Activated CD4-positive, alpha-beta T cell treated with anti-CD3 and anti-CD28 coated beads, Interleukin-2, amount 50 U/mL, for 16 hours (primary cell): ENCODE measurements around the gene RPA1.

ENCODE experiments used
- DNase-seq: peaks from one replicate; pipeline ENCODE4 v3.0.0-alpha.2; 2020

The RPA1 gene

DNA sequence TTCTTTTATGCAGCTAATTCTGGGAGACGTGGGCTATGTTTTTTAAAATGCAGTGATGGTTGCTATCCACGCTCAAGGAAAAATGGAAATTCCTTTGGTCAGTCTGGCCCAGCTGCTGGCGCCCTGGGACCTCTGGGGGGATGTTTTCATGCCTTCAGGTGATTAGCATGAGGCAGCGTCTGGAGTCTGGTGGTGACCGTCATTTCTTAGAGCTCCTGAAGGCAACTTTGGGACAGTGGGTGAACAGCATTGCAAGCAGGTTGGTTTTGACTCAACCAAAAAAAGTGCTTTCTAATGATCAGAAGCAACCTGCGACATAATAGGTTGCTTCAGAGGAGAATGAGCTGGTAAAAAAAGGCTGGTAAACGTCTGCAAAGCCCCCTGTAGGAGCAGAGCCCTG is 82.3 kb downstream of the RPA1 start:
- no peak for DNase-seq

DNA sequence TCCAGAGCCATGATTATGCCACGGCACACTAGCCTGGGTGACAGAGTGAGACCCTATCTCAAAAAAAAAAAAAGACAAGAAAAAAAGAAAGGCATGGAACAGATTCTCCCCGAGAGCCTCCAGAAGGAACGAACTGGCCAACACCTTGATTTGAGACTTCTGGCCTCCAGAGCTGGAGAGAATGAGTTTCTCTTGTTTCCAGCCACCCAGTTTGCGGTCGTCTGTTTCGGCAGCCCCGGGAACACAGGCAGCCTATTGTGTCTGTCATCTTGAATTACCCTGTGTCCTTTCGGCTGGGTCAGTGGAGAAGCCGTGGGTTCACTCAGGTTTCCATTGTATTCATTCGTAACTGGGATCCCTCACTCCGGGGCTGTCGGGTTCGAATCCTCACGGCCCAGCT is 83.9 kb downstream of the RPA1 start:
- DNase-seq = no peak

DNA sequence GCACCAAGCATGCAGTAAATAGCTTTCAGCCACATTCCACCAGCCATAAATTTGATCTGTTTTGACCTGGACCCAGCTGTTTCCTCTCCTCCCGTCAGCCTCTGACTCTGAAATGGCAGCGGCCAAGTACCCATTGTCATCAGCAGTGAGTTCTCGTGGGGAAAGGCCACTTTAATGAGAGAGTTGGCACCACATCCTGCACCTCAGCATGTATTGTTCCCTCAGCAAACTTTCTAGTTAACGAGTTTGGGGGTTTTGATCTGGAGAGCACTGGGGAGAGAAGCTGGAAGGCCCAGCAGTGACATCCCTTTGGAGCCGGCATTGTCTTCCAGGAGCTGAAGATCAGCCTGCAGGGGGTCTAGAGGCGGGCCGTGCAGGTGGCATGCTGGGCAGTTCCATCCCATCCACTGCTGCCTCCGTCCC is 84.9 kb downstream of the RPA1 start:
- DNase-seq = no peak

DNA sequence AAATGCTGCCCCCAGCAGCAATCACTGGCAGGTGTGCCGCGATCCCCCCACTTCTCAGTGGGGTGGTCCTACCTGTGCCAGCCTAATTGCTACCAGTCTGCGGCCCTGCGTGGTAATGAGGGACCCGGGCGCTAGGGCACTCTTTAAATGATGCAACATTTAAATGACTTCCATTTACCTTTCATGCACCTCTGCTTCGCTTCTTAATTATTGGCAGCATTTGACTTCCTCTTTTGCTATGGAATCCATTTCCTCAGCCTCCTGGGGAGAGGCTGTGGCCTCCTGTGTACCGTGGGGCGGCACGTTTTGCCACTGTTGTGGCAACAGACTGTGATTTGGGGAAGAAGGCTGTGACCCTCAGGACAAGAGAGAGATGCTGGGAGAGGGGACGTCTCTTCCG is 86.1 kb downstream of the RPA1 start:
- DNase-seq = no peak

DNA sequence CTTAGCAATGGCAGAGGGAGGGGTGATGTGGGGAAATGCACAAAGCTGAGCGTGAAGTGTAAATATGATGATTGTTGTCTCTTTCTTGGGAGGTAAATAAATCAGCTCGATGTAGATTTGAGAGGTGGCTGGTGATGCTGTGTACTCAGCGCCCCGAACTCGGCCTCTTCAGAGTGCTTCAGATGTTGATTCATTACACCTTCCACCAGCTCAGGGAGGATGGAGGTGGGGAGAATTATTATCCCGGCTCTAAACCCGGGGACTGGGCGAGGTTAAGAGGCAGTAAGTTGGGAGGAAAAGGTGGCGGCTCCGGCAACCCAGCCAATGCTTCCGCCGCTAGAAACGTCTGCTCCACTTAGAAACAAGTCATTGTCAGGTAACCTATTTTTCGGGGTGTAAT is 86.5 kb downstream of the RPA1 start:
- no peak for DNase-seq

DNA sequence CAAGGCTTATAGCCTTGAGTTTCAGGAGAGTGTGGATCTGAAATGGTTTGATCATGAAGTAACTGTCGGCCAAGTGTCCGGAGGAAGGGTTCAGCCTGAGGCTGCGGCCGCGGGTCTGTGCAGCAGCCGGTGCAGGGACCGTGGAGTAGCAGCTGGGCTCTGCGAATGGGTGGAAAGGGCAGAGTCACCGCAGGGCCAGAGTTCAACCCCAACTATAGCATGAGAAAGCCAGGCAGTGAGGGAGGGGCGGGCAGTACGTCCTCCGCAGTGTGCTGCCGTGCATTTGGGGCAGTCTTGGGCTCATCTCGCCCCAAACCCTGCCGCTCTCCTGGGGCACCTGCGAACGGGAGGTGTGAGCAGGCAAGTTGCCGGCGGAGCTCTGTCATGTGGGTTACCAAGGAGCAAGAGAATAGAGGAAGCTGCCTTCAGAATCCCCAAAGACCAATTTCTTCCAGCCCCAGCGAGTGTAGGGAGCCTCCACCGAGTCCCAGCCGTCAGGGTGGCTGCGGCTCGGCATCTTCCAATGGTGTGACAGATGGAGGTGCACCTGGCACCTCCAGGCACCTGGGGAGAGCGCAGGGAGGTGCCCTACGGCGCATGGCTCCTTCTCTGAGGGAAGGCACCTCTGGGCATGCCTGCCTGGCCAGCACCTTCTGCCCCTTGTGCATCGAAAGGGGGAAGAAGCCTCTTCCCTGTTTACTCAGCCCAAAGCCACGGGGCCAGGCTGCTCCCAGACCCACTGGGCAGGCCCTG is 87.3 kb downstream of the RPA1 start:
- DNase-seq = no peak

DNA sequence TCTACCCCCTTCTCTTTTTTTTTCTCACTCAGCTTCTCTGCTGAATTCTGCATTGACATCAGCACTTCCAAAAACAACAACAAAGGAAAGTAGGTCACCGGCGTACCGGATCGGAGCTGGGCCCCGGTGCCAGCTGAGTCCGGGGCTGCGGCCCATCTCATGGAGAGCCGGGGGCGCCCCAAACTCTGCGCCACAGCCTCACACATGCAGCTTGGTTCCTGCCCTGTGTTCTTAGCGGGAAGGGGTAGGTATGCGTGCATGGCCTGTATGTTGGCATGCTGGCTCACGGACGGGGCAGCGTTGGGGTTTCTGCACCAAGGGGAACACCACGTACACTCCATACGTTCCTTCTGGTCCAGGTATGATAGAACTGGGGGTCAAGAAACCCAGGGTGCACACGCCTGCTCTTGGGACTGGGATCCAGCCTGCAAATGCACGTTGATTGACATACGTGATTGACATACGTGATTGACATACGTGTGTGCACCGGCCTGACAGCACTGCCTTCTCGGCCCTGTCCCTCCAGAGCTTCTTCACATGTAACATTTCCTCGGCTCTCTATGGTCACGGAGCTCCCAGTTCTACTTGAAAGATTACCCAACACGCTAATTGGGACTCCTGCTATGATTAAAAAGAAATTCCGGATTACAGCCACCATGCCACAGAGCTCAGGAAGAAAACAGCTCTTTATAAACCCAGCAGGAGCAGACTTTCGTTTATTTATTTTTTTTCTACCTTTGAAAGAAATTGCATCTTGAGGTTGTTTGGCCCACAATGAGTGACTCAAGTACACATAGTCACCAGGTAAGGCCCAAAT is 88.7 kb downstream of the RPA1 start:
- DNase-seq = no peak

DNA sequence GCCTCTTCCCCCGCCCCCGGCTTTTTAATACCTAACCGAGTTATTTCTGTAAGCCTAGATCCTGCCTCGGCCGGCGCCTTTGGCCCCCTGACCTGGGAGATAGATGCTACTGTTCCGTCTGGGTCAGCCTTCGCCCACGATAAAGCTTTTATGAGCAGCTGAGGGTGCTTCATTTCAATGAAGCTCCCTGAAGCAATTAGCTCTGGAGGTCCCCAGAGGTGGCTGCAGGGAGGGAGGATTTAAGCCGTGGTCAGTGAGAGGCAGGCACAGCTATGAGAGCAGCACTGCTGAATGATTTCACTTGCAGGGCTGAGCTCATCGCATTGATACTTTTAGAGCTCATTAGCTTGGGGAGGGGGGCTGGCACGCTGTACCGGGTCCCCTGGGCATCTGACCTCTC is 89.4 kb downstream of the RPA1 start:
- DNase-seq = no peak

DNA sequence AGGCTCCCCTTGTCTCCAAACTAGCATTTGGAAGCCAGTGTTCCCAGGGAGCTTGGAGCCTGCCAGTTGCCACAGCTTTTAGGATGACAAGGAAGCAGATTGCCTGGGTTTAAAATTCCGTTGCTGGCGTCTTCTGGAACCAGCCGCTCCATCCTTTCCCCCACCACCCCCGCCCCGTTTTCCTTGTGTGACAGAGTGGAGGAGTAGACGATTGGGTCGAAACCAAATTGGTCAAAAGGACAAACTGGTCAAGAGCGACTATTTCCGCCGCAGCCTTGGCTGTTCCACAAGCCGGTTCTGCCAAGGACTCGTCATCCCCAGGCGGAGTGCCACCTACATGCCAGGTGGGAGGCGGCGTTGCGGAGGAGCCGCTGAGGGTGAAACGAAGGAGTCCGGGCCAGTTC is 91.1 kb downstream of the RPA1 start:
- no peak for DNase-seq

DNA sequence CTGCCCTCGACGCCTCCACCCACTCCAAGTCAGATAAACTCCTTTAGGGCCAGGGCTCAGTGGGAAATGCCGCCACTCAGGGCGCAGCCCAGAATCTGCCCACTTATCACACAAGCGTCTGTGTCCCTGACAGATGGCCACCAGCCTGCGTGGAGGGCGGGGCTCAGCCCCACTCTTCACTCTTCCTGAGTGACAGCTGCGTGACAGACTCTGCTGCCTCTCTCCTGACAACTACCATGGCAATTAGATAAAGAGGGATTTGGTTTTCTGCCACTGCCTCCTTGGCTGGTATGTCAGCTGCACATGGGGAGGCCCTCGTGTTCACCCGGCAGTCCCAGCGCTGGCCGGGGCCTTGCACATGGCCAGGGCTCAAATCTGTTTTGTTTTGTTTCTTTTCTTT is 99.2 kb downstream of the RPA1 start:
- no peak for DNase-seq

DNA sequence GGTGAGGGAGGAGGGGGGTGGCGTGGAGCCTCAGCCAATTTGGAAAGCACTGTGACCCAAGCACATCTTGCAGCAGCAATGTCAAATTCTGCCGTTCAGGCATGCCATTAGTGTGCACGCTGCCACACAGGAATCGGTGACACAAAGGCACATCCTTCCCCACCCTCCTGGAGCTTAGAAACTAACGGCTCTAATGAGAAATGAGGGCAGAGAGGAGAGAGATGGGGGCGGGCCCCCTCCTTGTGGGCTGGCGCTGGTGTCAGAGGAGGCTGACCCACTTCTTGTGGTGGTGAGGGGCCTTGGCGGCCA is 100.5 kb downstream of the RPA1 start:
- DNase-seq = no peak

DNA sequence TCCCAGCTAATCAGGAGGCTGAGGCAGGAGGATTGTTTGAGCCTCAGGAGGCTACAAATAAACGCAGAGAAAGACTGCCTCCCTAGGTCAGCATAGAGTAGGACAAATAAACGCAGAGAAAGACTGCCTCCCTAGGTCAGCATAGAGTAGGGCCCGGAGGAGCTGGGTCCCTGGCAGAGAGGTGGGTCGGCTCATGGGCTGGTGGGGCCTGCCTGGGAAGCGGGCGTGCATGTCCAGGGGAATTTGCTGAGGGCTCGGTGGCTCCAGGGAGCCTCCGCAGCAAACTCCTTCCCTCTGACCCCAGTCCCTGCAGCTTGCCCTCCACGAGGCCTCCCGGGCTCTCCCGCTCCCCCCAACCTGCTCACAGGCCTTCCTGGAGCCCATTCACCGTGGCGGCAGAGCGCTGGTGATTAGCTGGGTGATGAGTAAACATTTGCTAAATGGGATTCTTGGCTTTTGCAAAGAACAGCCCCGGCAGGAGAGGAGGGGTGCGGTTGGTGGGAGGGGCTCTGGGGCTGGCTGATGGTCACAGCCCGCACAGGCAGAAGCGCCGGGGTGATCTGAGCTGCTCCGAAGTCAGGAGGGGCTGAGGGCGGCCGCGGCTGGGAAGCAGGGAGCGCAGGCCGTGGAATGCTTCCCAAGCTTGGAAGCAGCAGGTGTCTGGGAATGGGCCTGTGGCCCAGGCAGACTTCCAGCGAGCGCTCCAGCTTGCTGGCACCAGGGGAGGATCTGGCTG is 102.2 kb downstream of the RPA1 start:
- no peak for DNase-seq

DNA sequence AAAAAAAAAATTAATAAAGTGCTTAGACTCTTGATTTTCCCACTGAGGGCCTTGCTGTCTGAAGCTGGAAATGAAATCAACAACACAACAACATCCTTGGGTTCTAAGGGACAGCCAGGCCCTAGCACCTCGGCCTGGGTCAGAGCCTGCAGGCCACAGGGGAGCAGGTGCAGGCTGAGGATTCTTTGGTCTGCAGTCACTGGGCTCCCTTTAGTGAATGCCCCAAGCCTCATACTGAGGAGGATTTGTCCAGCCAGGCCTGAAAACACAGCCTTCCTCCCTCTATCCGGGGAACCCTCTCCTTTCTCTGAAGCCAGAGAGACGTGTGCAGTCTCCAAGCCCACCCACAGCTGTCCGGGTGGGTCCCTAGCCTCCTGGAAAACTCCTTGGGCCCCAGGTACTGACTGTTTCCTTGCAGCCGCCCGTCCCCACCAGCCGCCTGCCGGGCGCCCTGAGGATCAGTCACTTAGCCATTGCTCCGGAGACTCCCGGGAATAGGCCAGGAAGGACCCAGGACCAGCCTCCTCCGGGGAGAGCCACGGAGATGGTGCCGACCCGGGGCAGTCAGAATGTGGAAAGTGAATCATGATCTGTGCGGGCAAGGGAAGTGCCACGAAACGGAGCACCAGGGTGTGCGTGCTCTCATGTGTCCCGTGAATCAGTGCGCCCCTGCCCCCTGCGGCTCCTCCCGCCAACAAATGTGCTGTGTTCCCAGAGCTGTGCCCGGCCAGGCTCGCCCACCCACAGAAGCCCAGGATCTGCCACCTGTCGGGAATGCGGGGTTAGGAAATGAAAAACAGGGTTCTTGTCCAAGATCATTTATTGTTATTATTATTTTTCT is 104.3 kb downstream of the RPA1 start:
- no peak for DNase-seq

DNA sequence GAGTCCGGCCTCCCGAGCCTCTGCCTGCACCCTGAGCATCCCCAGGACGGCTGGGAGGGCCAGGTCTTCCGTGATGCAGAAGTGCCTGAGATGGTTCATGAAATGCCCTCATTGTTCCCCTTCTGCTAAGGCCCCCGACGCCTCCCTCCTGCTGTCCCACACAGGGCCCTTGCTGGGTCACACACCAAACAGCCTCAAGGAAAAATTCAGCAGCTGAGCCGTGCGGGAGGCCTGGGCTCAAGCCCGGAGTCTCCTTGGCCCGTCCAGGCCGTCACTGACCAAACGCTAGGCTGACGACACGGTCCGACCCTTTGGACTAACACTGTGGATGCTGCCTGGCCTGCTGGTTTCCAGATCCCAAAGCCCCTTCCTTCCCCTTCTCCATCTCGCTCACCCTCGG is 105.1 kb downstream of the RPA1 start:
- no peak for DNase-seq

DNA sequence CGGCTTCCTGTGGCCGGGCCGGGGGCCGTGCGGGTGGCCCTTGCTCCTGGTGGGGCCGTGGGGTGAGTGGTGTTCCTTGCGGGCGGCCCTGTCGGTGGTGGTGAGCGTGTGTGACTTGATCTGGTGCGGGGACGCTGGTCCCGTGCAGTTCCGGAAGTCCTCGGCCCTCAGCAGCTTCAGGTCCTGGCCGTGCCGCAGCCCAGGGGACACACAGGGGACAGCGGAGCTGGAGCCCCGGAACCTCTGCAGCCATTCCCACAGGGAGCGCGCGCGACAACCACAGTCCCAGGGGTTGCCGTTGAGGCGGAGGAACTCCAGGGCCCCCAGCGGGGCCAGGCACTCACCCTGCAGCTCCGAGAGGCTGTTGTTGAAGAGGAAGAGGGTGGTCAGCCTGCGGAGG is 107.0 kb downstream of the RPA1 start:
- DNase-seq = no peak

DNA sequence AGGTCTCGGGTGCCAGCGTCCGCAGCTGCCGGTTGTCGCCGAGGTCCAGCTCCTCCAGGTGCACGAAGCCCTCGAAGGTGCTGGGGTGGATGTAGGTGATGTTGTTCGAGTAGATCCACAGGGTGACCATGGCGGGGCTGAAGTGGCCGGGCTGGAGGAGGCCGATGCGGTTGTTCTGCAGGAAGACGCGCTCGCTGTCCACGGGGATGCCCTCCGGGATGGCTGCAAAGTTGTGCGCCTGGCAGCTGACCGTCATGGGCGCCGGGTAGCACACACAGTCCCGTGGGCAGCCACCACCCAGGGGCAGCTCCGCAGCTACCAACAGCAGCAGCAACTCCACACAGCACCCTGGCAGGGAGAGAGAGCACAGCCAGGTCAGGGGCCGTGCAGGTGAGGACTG is 107.7 kb downstream of the RPA1 start:
- no peak for DNase-seq

DNA sequence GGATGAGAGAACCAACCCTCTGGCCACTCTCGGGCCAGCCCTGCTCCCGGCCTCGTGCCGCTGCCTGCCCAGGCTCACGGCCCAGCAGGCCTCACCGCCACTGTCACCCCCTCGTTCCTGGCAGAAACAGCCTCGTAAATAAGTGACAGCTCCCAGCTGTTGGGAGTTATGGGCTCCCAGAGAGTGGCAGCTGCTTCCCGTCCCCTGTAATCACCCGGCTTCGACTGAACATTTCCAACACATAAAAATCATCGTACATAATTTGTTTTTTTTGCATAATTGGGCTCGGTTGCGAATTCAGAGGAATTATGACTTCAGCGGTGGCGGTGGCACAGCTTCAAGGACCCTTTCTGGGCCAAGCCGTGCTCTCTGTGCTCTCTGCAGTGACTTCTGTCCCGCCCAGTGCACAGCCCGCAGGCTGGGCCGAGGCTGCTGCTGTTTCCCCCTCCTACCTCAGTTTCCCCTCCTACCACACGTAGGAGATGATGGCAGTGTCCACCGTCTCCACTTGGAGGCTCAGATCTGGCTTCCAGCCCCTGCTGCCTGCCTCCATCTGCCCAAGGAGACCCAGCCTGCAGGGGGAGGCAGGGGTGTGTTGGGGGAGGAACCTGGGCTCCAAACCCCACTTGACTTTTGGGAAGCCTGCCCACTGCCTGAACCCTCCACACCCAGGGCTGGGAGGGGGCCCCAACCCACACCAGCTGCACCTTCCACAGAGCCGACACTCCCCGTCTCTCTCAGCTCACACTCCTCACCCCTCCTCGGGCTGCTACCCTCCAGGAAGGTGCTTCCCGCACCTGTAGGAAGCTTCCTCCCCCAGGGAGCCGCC is 110.4 kb downstream of the RPA1 start:
- no peak for DNase-seq

DNA sequence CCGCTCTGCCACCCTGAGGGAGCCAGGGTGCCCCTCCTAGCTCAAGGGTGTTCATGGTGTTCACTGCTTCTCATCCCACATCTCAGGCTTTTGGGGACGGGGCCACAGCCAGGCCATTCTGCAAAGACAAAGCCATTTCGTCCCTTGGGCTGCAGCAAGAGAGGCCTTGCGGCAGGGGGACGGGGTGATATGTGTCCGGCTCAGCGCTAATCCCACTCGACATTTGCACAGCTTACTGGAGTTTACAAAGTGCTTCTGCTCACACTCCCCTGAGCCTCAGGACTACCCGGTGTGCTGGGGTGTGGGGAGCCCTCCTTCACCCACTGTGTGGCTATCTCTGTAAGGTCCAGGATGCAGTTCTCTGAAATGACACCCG is 111.0 kb downstream of the RPA1 start:
- no peak for DNase-seq

DNA sequence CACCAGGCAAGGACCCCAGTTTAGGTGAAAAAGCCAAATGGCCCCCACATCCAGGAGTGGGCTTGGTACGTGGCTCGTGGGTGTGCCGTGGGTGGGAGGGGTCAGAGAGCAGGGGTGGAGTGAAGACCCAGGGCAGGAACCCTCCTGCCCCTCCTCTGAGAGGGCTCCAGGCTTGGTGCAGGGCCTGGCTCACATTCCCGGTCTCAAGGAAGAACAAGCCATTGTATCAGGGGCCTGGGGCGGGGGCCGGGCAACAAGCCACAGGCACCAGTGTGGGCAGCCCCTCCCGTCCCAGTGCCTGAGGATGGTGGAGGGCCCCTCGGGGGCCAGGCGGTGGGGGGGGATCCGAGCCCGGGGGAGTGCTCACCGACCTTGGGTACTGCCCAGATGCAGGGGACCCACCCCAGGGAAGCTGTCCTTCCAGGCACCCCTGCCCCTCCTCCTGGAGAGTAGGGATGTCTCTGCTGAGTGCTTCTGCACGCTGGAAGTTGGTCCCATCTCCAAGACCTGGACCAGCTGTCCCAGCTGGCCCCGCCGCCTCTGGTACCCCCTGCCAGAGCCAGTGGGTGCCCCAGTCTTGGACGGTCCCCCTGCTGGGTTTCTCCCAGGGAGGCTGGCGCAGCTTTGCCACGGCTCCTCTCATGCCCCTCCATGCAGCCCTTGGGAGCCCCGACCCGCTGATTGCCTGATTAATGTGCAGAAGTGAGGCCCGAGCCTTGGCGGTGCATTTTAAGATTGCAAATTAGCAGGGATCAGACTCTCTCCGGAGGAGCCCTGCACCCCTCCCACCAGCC is 111.7 kb downstream of the RPA1 start:
- no peak for DNase-seq

DNA sequence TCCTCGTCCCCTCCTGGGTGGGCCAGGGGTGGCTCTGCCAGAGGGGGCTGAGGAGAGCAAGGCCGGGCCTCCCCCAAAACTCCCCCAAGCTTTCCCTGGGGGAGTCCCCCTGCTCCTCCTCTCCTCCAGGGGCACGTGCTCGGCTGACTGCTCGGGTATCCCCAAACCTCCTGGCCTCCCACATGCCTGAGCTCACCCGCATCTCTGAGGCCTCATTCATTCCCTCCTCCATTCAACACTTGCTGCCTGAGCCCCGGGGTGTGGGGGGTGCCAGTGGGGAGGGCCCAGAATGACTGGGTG is 112.2 kb downstream of the RPA1 start:
- DNase-seq = no peak

DNA sequence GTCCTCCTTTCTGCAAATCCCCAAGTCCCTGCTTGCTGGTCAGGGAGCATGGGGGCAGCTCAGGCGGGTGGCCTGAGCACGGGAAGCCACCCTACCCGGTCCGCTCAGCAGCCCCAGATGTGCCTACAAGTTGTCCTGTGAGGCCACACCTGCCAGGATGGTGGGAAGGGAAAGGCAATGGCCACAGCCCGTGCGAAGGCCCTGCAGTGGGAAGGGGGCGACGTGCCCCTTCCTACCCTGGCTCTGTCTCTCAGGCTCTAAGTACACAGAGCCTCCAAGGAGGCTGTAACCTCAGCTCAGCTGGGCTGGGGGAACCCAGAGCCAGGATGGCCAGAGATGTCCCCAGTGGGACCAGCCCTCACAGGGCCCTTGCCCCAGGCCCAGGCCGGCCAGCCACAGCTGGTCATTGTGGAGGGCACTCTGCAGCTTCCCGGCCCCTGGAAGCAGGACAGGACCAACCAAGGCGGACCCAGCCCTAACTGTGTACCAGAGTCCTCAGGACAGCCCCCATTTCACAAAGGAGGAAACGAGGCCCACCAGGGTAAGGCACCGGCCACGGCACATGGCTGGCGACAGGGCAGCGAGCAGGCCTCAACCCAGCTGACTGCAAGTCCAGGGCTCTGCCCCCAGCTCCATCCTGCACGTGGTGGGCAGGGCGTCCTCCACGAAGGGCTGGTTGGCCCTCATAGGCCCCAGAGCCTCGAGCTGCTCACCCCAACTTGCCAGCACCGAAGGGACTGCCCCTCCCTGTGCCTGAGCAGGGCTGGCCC is 113.0 kb downstream of the RPA1 start:
- DNase-seq = no peak
